NAMALWA (cell line): ENCODE data around the gene UPK3B.
A peak's percentile ranks its signal among the peaks of the same experiment; 100 is the strongest.
"Not testable (repeated sequence)": the region's sequence is repeated elsewhere in the genome, so short reads cannot be mapped to it uniquely, and the experiment has no call there.

Source experiments
- DNase-seq: peaks from one replicate; pipeline ENCODE4 v3.0.0-alpha.2; 2015; ENCODE audit warnings: low spot score

Gene UPK3B

GRCh38 chr7:76509931-76510877 lies at the start of gene UPK3B:
TSS of gene UPK3B (plus strand) at chr7:76510552. CDS start at chr7:76510653, 101 bp downstream.
- DNase-seq = peak; percentile 17

DNA sequence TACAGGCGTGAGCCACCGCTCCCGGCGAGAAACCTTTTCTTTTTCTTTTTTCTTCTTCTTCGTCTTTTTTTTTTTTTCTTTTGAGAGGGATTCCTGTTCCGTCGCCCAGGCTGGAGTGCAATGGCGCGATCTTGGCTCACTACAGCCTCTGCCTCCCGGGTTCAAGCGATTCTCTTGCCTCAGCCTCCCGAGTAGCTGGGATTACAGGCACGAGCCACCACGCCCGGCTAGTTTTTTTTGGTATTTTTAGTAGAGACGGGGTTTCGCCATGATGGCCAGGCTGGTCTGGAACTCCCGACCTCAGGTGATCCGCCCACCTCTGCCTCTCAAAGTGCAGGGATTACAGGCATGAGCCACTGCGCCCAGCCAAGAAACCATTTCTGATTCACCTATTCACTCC lies 49.6 kb upstream of the UPK3B start:
- not testable (repeated sequence) for DNase-seq

GRCh38 chr7:76461464-76462101 lies 48.8 kb upstream of the UPK3B start, which contains the start of gene DTX2:
TSS of gene DTX2 (plus strand) at chr7:76461709. CDS start at chr7:76480510, 18,801 bp downstream.
- DNase-seq = not testable (repeated sequence)

DNA sequence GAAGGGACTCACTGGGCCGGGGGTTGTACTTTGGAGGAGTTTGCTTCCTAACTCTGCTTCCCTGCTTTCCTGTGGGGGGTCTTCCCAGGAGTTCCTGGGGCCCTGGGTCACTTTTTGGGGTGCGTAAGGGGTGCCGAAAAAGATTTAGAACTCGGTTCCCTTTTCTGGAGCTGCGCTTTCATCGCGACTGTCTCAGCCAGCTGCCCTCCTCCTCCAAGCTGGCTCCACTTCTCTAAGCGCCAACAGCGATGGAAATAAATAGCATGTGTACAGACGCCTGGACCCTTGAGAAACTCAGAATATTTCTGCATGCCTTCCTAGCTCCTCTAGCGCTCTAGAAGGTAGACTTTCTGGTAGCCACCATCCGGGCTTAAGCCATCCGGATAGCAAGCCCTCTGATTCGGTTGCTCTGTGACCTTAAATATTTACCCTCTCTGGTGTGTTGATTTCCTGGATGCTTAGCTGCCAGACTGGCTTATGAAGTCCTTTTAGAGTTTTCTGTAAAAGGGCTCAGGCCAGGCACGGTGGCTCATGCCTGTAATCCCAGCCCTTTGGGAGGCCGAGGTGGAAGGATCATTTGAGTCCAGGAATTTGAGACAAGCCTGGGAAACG lies 48.0 kb upstream of the UPK3B start:
- DNase-seq = not testable (repeated sequence)

GRCh38 chr7:76464959-76465358 lies 45.4 kb upstream of the UPK3B start:
- DNase-seq = not testable (repeated sequence)

- not testable (repeated sequence) for DNase-seq
Observed at GRCh38 chr7:76465950-76466349, 44.4 kb upstream of the UPK3B start.

DNA sequence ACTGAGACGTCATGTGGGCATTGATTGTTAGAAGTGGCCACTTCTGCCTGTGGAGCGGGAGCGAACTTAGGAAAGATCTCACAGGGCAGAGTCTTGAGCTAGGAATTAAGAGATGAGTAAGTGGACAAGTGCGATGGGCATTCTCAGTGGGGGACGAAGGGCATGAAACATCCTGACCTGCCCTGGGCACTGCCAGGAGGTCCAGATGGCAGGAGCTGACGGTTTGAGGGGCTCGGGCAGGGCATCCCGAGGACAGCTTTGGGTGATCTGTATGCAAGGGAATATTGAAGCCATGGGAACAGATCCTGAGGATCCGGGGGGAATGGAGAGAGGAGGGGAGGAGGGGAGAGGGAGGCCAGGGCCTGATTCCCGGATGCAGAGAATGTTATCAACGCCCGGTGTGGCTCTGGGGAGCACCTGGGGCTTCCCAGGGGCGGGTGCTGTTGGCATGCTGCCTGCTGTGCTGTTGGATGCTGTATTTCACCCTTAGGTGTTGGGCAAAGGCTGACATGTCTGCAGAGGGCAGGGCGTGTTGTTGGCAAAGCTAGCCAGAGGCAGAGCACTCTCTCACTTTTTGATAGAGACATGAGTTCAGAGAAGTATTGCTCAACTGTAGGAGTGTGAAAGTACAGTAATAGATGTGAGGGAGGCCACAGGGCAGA lies 42.5 kb upstream of the UPK3B start:
- not testable (repeated sequence) for DNase-seq

DNA sequence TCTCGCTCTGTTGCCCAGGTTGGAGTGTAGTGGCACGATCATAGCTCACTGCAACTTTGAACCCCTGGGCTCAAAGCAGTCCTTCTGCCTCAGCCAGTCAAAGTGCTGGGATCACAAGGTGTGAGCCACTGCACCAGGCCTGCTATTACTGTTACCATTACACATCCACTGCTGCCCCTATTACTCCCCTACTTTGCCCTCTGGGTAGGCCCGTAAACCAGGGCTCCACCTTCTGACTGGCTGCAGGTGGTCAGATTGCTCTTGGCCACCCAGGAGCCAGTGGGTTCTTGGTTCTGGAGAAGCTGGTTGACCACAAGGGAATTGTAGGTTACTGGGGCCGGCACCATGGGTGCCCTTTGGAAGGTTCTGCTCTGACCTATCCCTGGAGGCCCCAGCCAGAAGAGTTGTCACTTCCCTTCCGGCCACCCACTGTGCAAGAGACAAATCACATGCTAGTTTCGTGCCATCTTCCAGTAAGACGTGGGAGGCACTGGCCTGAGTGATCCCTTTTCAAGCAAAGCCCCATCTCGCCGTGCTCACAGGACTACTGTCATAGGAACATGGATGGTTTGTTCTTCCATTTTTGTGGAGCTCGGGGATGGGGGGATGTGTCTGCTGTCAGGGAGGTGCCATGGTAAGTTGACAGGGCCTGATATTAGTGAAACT lies 38.7 kb upstream of the UPK3B start:
- not testable (repeated sequence) for DNase-seq

- not testable (repeated sequence) for DNase-seq
Observed at GRCh38 chr7:76473097-76473496, 37.3 kb upstream of the UPK3B start.

DNA sequence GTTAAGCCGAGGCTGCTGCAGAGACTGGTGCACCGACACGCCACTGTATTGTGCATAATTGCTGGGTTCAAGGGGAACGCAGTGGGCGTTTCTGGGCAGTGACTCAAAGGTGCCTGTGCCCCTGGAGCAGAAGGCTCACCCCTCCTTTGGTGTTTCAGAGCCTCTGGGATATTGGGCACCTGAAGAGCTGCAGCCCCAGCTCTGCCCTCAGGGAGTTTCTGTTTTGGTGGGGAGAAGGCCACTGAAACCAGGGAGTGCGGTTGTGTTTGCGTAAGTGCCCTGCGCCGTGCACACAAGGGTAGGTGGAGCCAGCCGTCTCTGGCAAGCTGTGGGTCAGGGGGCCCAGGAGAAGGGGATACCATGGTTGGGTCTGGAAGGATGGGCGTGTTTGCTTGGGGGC lies 34.1 kb upstream of the UPK3B start:
- not testable (repeated sequence) for DNase-seq

DNA sequence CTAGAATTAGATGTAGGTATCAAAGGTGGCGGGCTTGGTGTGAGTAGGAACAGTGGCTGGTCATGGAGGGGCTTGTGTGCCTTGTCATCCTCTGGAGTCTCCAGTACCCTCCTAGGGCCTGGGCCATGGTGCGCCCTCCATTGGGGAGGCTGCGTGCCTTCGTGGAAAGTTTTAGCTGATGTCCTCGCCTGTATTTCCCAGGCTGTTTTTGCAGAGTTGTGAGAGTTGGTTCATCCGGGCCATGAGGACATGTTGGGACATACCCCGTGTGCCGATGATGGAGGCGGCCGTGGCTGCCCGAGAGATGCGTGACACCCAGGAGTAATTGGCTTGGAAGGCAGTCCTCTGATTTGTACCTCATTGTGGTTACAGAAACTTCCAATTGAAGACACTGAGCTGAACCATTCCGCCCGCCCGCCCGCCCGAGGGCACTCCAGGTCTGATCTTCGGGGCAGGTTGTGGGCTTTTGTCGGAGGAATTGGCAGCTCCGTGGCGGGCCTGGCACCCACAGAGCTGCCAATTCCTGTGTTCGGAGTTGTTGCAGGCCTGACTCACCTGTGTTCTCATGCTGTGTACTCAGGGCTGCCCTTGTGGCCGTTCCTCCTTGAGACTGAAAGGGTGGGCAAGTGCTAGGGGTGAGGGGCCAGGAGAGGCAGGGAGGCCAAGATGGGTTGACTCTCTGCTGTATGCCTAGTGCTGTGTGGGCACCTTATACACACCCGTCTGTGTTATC lies 33.4 kb upstream of the UPK3B start:
- not testable (repeated sequence) for DNase-seq

GRCh38 chr7:76479628-76480027 lies 30.7 kb upstream of the UPK3B start:
- not testable (repeated sequence) for DNase-seq

DNA sequence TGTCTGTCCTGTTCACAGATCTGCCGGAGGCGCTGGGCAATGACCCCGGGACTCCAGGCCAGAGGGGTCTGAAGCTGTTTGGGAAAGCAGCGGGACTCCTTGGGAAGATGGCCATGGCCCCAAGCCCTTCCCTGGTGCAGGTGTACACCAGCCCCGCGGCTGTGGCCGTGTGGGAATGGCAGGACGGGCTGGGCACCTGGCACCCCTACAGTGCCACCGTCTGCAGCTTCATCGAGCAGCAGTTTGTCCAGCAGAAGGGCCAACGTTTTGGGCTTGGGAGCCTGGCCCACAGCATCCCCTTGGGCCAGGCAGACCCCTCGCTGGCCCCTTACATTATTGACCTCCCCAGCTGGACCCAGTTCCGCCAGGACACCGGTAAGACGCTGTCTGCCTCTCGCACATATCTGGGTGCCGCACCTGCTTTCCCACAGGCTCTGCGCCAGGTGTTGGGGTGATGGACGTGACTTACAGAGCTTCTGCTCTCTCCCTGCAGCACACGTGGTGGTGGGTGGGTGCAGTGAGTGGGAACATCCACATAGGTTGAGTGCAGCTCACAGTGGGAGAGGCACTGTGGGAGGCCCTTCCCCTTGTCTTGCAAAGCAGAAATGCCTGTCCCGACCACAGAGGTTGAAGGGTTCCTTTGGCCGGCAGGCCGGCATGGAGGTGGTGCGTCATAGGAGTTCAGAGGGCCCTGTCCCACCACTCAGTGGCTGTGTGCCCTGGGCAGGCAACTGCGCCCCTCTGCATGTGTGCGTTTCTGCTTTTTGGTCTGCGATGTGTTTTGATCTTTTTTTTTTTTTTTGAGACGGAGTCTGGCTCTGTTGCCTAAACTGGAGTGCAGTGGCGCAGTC lies 29.7 kb upstream of the UPK3B start:
- DNase-seq = not testable (repeated sequence)

DNA sequence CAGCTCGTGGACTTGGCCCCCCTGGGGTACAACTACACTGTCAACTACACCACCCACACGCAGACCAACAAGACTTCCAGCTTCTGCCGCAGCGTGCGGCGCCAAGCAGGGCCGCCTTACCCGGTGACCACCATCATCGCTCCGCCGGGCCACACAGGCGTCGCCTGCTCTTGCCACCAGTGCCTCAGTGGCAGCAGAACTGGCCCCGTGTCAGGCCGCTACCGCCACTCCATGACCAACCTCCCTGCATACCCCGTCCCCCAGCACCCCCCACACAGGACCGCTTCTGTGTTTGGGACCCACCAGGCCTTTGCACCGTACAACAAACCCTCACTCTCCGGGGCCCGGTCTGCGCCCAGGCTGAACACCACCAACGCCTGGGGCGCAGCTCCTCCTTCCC lies 27.7 kb upstream of the UPK3B start:
- DNase-seq = not testable (repeated sequence)

DNA sequence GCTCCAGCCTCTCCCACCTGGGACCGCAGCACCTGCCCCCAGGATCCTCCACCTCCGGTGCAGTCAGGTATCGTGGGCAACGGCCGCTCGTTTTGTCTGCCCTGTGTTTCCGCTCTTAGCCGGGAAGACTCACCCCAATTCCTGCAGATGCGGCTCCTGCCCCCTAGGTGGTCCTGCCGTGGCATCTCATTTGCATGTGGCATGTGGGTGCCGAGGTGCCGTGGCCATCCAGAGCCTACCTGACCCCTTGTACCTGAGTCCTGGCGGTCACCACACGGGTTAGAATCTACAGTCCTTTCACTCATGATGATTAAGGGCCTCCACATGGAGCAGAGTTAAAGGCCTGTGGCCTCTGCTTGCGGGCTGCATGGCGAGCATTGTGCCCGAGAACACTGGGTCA lies 27.3 kb upstream of the UPK3B start:
- not testable (repeated sequence) for DNase-seq

DNA sequence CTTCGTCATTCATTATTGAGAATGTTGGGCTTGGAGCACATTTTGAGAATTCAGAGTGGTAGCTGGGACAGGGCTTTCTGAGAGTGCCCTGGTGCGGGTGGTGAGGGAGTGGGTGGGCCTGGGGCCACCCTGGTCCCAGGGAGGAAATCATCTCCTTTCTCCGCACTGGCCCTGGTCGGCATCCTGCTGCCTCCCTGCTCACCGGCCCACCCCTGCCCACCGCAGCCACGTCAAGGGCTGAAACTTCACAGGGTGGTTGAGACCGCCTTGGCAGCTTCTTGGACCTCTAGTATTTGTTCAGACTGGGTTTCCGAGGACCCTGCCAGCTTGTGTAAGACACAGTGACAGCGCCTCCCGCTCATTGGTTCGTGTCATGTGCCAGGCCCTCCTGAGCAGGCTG lies 25.9 kb upstream of the UPK3B start:
- DNase-seq = not testable (repeated sequence)

DNA sequence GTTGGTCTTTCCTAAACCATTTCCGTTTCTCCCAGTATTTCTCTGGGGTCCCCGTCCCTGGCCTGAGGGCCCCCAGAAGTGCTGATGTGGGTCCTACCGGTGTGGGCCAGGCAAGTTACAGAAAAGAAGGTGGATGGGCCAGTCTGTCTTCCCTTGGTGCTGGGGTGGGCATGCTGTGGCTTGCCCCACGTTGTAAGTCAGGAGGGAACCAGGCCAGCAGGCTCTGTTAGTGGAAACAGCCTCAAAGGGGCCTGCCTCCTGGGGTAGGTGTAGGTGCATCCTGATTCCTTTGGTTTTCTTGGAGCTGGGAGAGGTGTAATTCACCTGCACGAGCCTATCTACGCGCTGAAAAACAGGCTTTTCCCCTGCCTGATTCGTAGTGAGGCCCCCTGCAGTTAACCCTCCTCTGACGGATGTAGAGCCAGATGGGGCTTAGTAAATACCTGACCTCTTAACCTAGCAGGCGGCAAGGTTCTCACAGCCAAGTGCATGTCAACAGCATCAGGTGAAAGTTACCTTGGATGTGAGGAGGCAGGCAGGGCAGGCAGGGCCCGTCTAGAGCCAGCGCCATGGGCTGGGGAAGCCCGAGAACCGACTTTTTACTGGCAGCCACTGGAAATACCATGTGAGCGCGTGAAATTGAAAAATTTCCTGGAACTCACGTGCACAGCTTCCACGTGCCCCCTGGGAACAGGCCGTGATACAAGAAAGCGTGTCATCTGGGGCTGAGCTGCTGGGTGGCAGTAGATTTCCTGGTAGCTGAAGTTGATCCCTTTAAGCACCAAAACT lies 24.3 kb upstream of the UPK3B start:
- not testable (repeated sequence) for DNase-seq

DNA sequence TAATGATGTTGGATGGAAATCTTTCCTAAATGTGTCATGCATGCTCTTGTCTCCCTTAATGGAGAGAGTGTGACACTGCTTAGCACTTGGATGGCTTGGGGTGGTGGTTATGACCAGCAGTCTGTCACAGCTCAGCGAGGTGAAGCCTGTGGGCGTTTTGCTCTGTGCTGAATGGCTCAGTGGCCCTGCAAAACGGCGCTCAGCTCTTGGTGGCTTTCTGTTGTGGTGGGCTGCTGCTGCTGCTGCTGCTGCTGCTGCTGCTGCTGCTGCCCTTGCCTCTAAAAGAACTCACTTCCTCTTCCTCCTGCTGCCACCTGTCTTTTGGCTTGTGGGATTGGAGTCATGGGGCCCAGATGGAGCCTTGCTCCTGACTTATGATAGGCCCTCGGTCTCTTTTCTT lies 23.7 kb upstream of the UPK3B start:
- not testable (repeated sequence) for DNase-seq

- not testable (repeated sequence) for DNase-seq
Observed at GRCh38 chr7:76487969-76488368, 22.4 kb upstream of the UPK3B start.
